Pancreas (tissue), 10 donors: Measurements from ENCODE around the gene ARAP2. TPM values are rescaled to one million over a fixed set of nuclear protein-coding genes. Genes with fewer than 3 reads are reported as not detected.

Source experiments
- ATAC-seq, 4 donors: fragments of 200-7000 bp; cut with Tn5 transposase; one replicate each; pipeline versions ENCODE4 v1.8.0 to v1.9.1; 2020; ENCODE audit warnings: mild to moderate bottlenecking in 4 of 4, moderate library complexity in 4 of 4
- DNase-seq, 6 donors: peaks; one replicate each; pipeline ENCODE4 v3.0.0-alpha.2; 2020
- FAIRE-seq: peaks from 2 replicates; lab custom pipeline; 2012; peaks lifted over from hg19 to GRCh38; lab: Jason Lieb, UNC
- H3K27ac ChIP-seq, 4 donors: fragments of 200-600 bp; sonication (generic); 1 replicate in 3 of 4; 2 replicates in 1 of 4; pipeline versions ENCODE4 v1.5.0 to v1.8.0; 2020
- H3K27me3 ChIP-seq, 4 donors: fragments of 200-600 bp; one replicate each; pipeline ENCODE4 v1.8.0; 2021
- H3K36me3 ChIP-seq, 3 donors: fragments of 200-600 bp; sonication (generic) in 1 of 3; one replicate each; pipeline versions ENCODE4 v1.5.0 to v1.8.0; 2020 to 2021
- H3K4me1 ChIP-seq, 3 donors: fragments of 200-600 bp; one replicate each; pipeline ENCODE4 v1.8.0; 2021
- H3K4me3 ChIP-seq, 4 donors: fragments of 200-600 bp; sonication (generic) in 2 of 4; one replicate each; pipeline versions ENCODE4 v1.5.0 to v1.8.0; 2020 to 2021
- H3K9me3 ChIP-seq, 4 donors: fragments of 200-600 bp; one replicate each; pipeline ENCODE4 v1.8.0; 2021
- WGBS, 2 donors: extraction: QIAGEN DNeasy Blood & Tissue Kit; methylation state at CpG; one replicate each; pipeline ENCODE4 v1.1.7; 2013; 5-methylcytosine and 5-hydroxymethylcytosine counted together
- intact Hi-C, 3 donors: fragments of 100-400 bp; cut with DNase I; formaldehyde crosslinking; loops; one replicate each; pipeline versions ENCODE4 v1.11.1 to v1.14.2; 2022
- polyA plus RNA-seq, 2 donors: library from polyadenylated mRNA; stranded (reverse); fragments of 200-250 nt; gene quantifications; one replicate each; pipeline ENCODE4 v1.2.3, GENCODE V29; 2013
- total RNA-seq, 6 donors: library from RNA; stranded (reverse); fragmentation: NEBNext Ultra II Directional in 4 of 6; extraction: Animal tissue kit (Norgen Biotek cat#: 25700) in 4 of 6; gene quantifications; one replicate each; pipeline versions ENCODE4 v1.2.1 to v1.2.4, GENCODE V29; 2021 to 2023
- TF ChIP-seq, protein P1 (sequence below), 4 donors: fragments of 200-600 bp; sonication (generic) in 3 of 4; IDR thresholded peaks; one replicate each; pipeline versions ENCODE4 v1.5.0 to v1.8.0; 2021; ENCODE audit warnings: antibody characterized with exemption in 4 of 4
- donor health status: healthy with polysubstance abuse.
- donor health status: DM: no; HTN: no; CAD: no; lungs with moderate emphysema.
- donor health status: DM: no; HTN: no; CAD: no.
- donor health status: control.
- donor health status: control.
- donor health status: Bipolar disorder and iron deficiency.
- donor health status: DM: yes; HTN: yes; CAD: no.
- donor health status: DM: no; HTN: no; CAD: no.
- donor health status: DM: no; HTN: no; CAD: no.
- donor health status: DM: yes; HTN: yes; CAD: no.

Gene ARAP2
- total and polyA plus RNA-seq, 8 donors: 3.2 to 14.3 (median 7.7) TPM

- no peak for FAIRE-seq
- Histone ChIP-seq H3K9me3 (no peaks in the 10 kb centered on the region), H3K27me3 (no peaks in the 10 kb centered on the region), H3K36me3 (no peaks in the 10 kb centered on the region), H3K4me3 (no peak overlapping the region), H3K4me1 (no peaks in the 10 kb centered on the region), H3K27ac (no peak overlapping the region)
- TF ChIP-seq, protein P1, sequence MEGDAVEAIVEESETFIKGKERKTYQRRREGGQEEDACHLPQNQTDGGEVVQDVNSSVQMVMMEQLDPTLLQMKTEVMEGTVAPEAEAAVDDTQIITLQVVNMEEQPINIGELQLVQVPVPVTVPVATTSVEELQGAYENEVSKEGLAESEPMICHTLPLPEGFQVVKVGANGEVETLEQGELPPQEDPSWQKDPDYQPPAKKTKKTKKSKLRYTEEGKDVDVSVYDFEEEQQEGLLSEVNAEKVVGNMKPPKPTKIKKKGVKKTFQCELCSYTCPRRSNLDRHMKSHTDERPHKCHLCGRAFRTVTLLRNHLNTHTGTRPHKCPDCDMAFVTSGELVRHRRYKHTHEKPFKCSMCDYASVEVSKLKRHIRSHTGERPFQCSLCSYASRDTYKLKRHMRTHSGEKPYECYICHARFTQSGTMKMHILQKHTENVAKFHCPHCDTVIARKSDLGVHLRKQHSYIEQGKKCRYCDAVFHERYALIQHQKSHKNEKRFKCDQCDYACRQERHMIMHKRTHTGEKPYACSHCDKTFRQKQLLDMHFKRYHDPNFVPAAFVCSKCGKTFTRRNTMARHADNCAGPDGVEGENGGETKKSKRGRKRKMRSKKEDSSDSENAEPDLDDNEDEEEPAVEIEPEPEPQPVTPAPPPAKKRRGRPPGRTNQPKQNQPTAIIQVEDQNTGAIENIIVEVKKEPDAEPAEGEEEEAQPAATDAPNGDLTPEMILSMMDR (IDR thresholded peaks at IDR 0.05): no peak
- no peak for DNase-seq
- intact Hi-C loops: no loop called here
- no peak for ATAC-seq
- WGBS, 2 donors: 57 to 82% methylated on average over 4 of the region's 4 CpGs
Observed at GRCh38 chr4:36214735-36215485, 29.4 kb downstream of the ARAP2 start.

DNA sequence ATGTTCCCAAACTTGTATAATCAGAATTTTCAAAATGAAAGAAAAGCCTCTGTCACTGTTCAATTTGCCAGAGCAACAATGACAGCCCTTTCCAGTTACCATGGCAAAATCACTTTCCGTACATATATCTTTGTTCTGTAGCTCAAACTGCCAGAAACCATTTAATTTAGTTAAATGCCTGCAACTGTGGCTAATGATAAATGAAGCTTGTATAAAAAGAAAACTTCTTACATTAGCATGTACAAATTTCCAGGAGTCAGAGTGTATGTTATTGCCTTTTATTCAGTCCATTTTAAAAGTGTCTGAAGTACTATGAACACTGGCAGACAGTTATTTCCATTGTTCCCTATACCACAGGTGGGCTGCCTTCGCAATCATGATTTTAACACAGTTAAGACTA, 30.3 kb downstream of the ARAP2 start:
- Histone ChIP-seq H3K4me1 (no peaks in the 10 kb centered on the region), H3K4me3 (no peak overlapping the region), H3K36me3 (no peaks in the 10 kb centered on the region), H3K27ac (no peak overlapping the region), H3K27me3 (no peaks in the 10 kb centered on the region), H3K9me3 (no peaks in the 10 kb centered on the region)
- TF ChIP-seq, protein P1 (IDR thresholded peaks at IDR 0.05): no peak
- DNase-seq (no peak), ATAC-seq (no peak), FAIRE-seq (no peak)
- WGBS, 2 donors: 72 to 89% methylated on average over 2 of the region's 2 CpGs
- intact Hi-C loops: no loop called here

DNA sequence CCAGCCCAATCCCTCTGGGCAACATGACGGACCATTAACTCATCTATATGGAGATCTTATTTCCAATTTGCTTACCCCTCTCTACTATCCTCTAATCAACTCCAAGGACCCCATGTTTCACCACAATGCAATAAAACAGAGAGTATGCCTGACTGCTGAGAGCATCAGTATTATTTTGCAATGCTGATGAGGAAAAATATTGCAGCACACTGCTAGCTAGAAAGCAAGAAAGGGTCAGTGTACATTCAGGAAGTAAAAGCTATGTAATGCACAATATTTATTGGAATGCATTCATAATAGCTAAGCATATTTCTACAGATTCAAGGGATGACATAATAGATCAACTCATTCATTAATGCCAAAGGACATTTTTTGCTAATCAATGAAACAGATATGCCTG, 33.2 kb downstream of the ARAP2 start:
- Histone ChIP-seq H3K36me3 (no peaks in the 10 kb centered on the region), H3K9me3 (no peaks in the 10 kb centered on the region), H3K27me3 (no peaks in the 10 kb centered on the region), H3K27ac (no peak overlapping the region), H3K4me3 (no peak overlapping the region), H3K4me1 (peaks cover 6 to 22% (median 15%) of the 10 kb centered on the region in 3 donors)
- TF ChIP-seq, protein P1 (IDR thresholded peaks at IDR 0.05): no peak
- no peak for ATAC-seq
- 91 to 97% methylated on average over 1 of the region's 1 CpG for WGBS, 2 donors
- intact Hi-C loops: no loop called here
- no peak for FAIRE-seq
- DNase-seq: no peak

GRCh38 chr4:36209941-36210649, 34.2 kb downstream of the ARAP2 start:
- intact Hi-C loops: no loop called here
- Histone ChIP-seq H3K4me3 (no peak overlapping the region), H3K4me1 (peaks cover 6 to 23% (median 19%) of the 10 kb centered on the region in 3 donors), H3K27me3 (no peaks in the 10 kb centered on the region), H3K27ac (no peak overlapping the region), H3K9me3 (no peaks in the 10 kb centered on the region), H3K36me3 (no peaks in the 10 kb centered on the region)
- FAIRE-seq (no peak), ATAC-seq (no peak), DNase-seq (no peak)
- WGBS, 2 donors: 78 to 87% methylated on average over 7 of the region's 7 CpGs
- TF ChIP-seq, protein P1 (IDR thresholded peaks at IDR 0.05): no peak
